MV-4-11 (cell line): ENCODE measurements around the gene SYT2.

ENCODE experiments used
- DNase-seq: peaks from one replicate; lab custom pipeline; 2025; lab: John Stamatoyannopoulos, UW

The SYT2 gene

DNA sequence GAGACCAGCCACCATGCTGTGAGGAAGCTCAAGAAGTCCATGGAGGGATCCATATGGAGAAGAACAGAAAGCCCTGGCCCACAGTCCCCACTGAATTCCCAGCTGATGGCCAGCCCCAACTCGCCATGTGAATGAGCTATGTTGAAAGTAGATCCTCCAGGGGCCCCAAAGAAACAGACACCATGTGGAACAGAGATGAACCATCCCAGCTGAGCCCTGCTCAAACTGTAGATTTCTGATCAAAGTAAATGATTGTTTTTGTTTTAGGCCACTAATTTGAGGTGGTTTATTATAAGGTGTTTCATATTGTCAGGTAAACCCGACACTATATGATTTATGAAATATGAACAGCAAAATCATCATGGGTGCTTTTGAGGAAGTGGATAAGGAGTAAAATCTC is 32.8 kb downstream of the SYT2 start:
- DNase-seq: no peak

DNA sequence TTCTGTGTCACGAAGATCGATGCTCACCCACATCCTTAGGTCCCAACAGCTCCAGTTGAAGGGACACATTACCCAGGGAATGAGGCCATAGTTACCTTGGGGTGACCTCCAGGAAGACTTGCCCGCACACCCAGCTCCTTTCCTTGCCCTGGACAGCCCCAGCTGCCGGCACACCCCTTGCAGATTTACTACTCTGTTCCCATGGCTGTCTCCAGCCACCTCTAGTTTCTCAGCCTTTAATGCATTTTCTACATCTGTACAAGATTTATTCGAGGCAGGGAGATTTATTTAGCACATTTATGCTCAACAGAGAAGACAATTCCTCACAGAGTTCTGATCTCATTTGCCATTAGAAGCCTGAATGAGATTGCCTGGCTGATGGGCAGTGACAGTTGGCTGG is 36.7 kb downstream of the SYT2 start:
- DNase-seq: no peak

GRCh38 chr1:202671399-202671798 is 38.9 kb downstream of the SYT2 start:
- DNase-seq: no peak

- peak; percentile 9 for DNase-seq
These were observed 44.8 kb downstream of the SYT2 start for GRCh38 chr1:202665417-202665816.

DNA sequence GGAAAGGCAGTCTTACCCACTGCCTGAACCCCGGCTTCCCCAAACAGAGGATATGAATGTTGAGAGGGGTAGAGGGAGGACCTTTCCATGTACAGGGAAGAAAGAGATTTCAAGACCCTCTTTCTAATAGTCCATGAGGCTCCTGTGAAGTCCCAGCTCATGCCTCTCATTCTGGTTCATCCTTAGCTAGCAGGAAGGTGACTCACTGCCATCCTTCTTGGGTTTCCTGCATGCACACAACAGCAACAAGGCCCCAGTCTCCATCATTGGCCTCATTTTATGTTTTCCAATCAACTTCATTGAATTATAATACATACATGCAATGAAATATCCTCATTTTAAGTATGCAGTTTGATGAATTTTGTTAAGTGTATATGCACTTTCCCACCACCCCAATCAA is 46.2 kb downstream of the SYT2 start:
- DNase-seq: no peak

- DNase-seq: no peak
These were observed 47.1 kb downstream of the SYT2 start for GRCh38 chr1:202663131-202663530.

GRCh38 chr1:202662081-202662480 is 48.2 kb downstream of the SYT2 start:
- no peak for DNase-seq

GRCh38 chr1:202661136-202661845 is 49.0 kb downstream of the SYT2 start:
- DNase-seq: no peak

DNA sequence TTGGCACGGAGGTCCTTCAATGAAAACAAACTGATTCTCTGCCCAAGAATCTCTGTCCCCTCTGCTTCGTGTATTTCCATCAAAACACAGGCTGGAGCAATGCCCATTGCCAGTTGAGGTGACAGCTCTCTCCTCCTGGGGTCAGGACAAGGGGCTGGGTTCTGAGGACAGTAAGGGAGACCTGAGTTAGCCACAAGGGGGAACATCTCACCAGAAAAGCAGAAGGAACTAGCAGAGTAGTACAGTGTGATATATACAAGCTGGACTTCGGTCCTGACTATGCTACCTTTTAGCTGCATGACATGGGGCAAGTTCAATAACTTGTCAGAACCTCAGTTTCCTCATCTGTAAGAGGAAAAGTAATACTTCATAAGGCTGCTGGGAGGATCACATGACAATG is 50.3 kb downstream of the SYT2 start:
- no peak for DNase-seq

- no peak for DNase-seq
These were observed 50.7 kb downstream of the SYT2 start for GRCh38 chr1:202659541-202659940.

GRCh38 chr1:202658769-202659168 is 51.5 kb downstream of the SYT2 start:
- no peak for DNase-seq

DNA sequence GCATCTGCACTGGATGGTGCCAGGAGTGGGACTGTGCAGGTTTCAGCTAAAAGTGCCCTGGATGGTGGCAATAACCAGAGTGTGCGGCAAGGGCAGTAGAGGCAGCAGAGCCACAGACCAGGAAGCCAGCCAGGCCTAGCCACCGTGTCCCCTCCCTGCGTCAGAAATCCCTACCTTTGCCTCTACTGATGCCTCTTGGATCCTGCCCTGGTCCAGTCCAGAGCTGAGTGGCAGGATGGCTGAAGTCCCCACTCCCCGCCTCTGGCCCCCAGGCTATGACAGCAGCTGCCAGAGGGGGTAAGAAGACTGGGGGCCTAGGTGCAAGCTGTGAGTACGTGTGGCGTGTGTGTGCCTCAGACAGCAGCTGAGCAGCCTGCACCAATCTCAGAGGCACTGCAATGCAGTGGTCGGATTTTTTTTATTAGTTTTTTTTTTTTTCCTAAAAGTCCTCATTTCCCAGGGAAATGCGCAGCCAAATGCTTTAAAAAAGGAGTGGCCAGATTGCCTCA is 51.9 kb downstream of the SYT2 start:
- DNase-seq: no peak

GRCh38 chr1:202656951-202657646 is 53.2 kb downstream of the SYT2 start:
- peak; percentile 29 for DNase-seq

DNA sequence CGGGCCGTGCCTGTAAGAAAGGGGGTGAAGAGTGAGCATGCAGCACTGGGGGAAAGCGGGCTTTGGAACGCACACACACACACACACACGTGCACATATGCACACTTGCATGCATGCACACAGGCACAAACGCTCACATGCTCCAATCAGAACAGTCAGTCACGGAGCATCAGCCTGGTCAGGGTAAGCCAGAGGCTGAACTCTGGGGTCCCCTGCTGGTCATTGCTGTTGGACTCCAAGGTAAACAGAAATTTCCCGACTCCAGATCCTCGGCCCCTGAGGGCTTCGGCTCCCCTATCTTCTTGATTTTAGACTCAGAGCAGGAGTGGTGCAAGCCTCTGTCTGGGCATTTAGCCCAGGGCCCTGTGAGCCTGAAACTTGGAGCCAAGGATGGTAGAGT is 54.2 kb downstream of the SYT2 start:
- no peak for DNase-seq

DNA sequence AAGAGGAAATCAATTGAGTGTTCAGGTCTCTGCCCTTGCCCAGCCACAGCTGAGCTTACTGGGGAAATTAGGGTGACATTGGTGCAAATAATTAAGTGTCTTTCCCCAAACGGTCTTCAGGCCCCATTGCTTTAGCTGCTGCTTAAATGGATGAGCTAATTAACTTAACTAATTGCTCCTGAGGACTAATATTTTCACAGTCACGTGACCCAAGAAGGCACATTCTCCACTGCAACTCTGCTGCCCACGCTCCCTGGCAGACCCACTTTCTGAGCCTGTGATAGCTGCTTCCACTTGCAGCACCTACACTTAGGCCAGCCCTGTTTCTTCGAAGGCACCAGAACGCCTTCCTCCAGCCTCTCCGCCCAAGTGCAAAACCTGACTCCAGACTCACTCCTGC is 56.2 kb downstream of the SYT2 start:
- no peak for DNase-seq

DNA sequence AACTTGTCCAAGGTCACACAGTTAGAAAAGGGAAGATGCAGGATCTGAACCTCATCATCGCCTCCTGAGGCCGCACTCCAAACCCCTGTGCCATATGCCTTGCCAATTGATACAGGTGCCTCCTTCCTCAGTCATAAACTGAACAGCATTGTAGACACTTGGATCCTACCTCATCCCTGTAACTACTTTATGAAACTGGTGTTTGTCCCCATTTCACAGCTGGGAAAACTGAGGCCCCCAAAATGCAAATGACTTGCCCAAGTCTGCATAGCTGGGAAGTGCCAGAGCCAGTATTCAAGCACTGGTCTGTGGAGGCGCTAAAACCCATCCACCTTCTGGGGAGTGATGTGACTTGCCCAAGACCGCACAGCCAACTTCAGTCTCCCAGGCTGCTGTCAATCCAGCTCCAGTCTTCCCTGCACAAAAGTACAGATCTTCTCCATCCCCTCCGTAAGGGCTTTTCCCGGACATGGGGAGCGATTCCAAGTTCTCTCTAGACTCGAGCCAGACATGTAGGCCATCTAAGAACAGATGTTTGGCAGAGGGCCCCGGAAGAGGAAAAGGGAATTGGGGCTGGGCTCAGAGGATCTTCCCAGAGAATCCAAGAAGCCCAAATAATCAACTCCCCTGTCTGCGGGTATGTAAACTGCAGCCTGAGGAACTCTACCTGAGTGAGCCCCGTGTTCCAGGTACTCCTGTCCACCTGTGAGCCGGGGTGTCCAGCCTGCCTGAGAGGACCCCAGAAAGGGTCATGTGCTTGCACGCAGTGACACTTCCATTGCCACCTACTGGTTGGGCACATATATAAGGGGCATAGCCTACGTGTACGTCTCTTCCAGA is 60.5 kb downstream of the SYT2 start:
- no peak for DNase-seq

GRCh38 chr1:202648605-202649226 is 61.5 kb downstream of the SYT2 start:
- DNase-seq: no peak

DNA sequence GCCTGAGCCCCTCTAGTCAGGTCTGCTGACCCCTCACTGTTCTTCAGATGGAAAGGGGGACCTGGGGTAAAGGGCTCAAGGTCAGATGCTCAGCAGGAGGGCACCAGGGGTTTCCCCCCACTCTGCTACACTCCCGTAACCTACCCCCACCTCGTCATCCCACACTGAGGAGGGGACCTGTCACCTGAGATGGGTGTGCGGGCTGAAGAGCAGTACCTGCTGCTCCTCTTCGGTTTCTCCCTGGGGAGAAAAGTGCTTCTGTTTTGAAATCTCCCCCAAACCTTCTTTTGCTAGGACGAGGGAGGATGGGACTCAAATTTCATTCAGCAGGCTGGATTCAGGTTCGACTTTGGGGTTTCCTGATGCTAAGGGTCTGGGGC is 65.2 kb downstream of the SYT2 start:
- no peak for DNase-seq

- no peak for DNase-seq
These were observed 65.8 kb downstream of the SYT2 start for GRCh38 chr1:202644219-202645096.

DNA sequence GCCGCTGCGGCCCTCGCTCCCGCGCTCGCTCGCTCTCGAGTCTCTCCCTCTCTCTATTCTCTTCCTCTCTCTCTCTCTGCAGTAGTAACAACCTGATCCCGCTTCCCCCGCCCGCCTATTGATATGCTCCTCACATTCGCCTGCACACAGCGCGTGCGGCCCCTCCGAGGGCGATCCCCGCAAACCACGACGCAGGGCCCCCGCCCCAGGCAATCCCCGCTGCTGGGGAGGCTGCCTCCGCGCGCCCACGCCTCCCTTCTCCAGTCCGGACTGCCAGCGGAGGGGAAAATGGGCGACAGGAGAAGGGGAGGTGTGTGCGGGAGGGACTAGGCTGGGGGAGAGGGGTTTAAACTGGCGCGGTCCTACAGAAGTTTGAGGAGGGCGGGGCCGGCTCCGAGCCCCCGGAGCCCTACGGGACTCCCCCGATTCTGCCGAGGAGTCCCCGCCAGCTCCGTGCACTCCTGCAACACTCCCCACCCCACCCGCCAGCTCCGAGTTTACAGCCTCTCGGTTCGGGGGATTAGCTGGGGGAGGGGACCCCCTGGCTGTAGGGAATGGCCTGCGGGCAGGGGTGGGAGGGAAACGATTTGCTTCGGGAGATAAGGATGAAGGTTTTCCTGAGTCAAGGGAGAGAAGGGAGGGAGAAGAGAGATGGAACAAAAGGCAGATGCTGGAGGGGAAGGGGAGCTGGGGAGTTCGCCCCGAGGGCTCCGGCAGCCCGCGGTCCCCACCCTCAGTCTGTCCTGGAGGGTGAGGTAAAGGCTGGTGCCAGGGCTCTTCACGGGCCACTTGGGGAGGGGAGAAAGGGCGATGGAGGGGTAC is 66.6 kb downstream of the SYT2 start:
- DNase-seq: no peak
